Neuronal stem cell (in vitro differentiated cells): Measurements from ENCODE around the gene GRID2IP.

Experiments used
- DNase-seq: peaks from one replicate; pipeline ENCODE4 v3.0.0-alpha.2; 2013; ENCODE audit warnings: low spot score
- H2AFZ ChIP-seq: one replicate; pipeline ENCODE4 v1.6.1; 2013; ENCODE audit warnings: mild to moderate bottlenecking, low read length, inconsistent platforms
- H2AK5ac ChIP-seq: 2 replicates; pipeline ENCODE4 v1.6.1; 2013; ENCODE audit warnings: low read depth, mild to moderate bottlenecking, inconsistent platforms, low read length, moderate library complexity, mixed read lengths
- H2BK120ac ChIP-seq: 2 replicates; pipeline ENCODE4 v1.6.1; 2013; ENCODE audit warnings: low read depth, mild to moderate bottlenecking, inconsistent platforms, low read length, moderate library complexity, mixed read lengths
- H2BK12ac ChIP-seq: one replicate; pipeline ENCODE4 v1.6.1; 2013; ENCODE audit warnings: low read length, inconsistent platforms
- H2BK15ac ChIP-seq: 2 replicates; pipeline ENCODE4 v1.6.1; 2013; ENCODE audit warnings: mild to moderate bottlenecking, low read length, inconsistent platforms, mixed read lengths
- H2BK5ac ChIP-seq: one replicate; pipeline ENCODE4 v1.6.1; 2013; ENCODE audit warnings: inconsistent platforms, mild to moderate bottlenecking, low read length, moderate library complexity
- H3K14ac ChIP-seq: one replicate; pipeline ENCODE4 v1.6.1; 2013; ENCODE audit warnings: low read length, inconsistent platforms
- H3K18ac ChIP-seq: 2 replicates; pipeline ENCODE4 v1.6.1; 2013; ENCODE audit warnings: low read length, inconsistent platforms
- H3K23ac ChIP-seq: 2 replicates; pipeline ENCODE4 v1.6.1; 2013; ENCODE audit warnings: low read depth, mild to moderate bottlenecking, mixed read lengths, low read length, inconsistent platforms; ENCODE audit not compliant: poor library complexity
- H3K27ac ChIP-seq: replicated peaks from 3 replicates; pipeline ENCODE4 v1.5.1; 2013; ENCODE audit warnings: low read length, inconsistent platforms
- H3K27me3 ChIP-seq, 3 experiments: 2 replicates each; pipeline ENCODE4 v1.6.1; 2013; ENCODE audit warnings: low read length in 3 of 3, mild to moderate bottlenecking in 2 of 3, inconsistent platforms in 1 of 3, low read depth in 1 of 3, mixed read lengths in 1 of 3, moderate library complexity in 1 of 3; ENCODE audit not compliant: control insufficient read depth in 3 of 3, insufficient read depth in 3 of 3
- H3K36me3 ChIP-seq, 2 donors: replicated peaks in 1 of 2; 2 replicates each; pipeline ENCODE4 v1.6.1; 2013; ENCODE audit warnings: low read length in 2 of 2; ENCODE audit not compliant: control insufficient read depth in 2 of 2, insufficient read depth in 2 of 2
- H3K4ac ChIP-seq: 2 replicates; pipeline ENCODE4 v1.6.1; 2013; ENCODE audit warnings: inconsistent platforms, mild to moderate bottlenecking, low read length, moderate library complexity
- H3K4me1 ChIP-seq, 2 donors: 1 replicate in 1 of 2; 2 replicates in 1 of 2; pipeline ENCODE4 v1.6.1; 2013; ENCODE audit warnings: low read length in 2 of 2, low read depth in 1 of 2; ENCODE audit not compliant: control insufficient read depth in 2 of 2, insufficient read depth in 1 of 2
- H3K4me2 ChIP-seq: one replicate; pipeline ENCODE4 v1.6.1; 2013; ENCODE audit warnings: mild to moderate bottlenecking, low read length, inconsistent platforms; ENCODE audit not compliant: insufficient read depth, poor library complexity, severe bottlenecking
- H3K4me3 ChIP-seq, 2 donors: 2 replicates each; pipeline ENCODE4 v1.5.1; 2013; ENCODE audit warnings: low read length in 2 of 2, mild to moderate bottlenecking in 2 of 2, inconsistent platforms in 1 of 2, moderate library complexity in 1 of 2
- H3K79me1 ChIP-seq: one replicate; pipeline ENCODE4 v1.6.1; 2013; ENCODE audit warnings: low read depth, mild to moderate bottlenecking, inconsistent platforms, low read length, moderate library complexity
- H3K9ac ChIP-seq: one replicate; pipeline ENCODE4 v1.6.1; 2013; ENCODE audit warnings: mild to moderate bottlenecking, low read depth, low read length, inconsistent platforms; ENCODE audit not compliant: poor library complexity
- H3K9me3 ChIP-seq, 2 donors: replicated peaks in 1 of 2; 2 replicates each; pipeline versions ENCODE3 to v1.6.1; 2013; ENCODE audit warnings: low read length in 2 of 2, mild to moderate bottlenecking in 2 of 2, inconsistent platforms in 1 of 2, low read depth in 1 of 2, mixed read lengths in 1 of 2, moderate library complexity in 1 of 2; ENCODE audit not compliant: control insufficient read depth in 2 of 2, insufficient read depth in 1 of 2
- H4K8ac ChIP-seq: one replicate; pipeline ENCODE4 v1.6.1; 2013; ENCODE audit warnings: low read depth, mild to moderate bottlenecking, inconsistent platforms, low read length, moderate library complexity
- H4K91ac ChIP-seq: one replicate; pipeline ENCODE4 v1.6.1; 2013; ENCODE audit warnings: low read length, low read depth, mild to moderate bottlenecking, inconsistent platforms; ENCODE audit not compliant: poor library complexity
- WGBS, 2 donors: extraction: QIAGEN DNeasy Blood & Tissue Kit; methylation state at CpG; one replicate each; pipeline ENCODE4 v1.1.7; 2013; ENCODE audit warnings: missing lambda C conversion rate in 2 of 2, mixed read lengths in 1 of 2; ENCODE audit not compliant: insufficient read length in 2 of 2, insufficient replicate concordance in 1 of 2; ENCODE audit errors: extremely low coverage in 2 of 2; 5-methylcytosine and 5-hydroxymethylcytosine counted together

GRID2IP gene

GRCh38 chr7:6565655-6566054, 14.4 kb upstream of the GRID2IP start:
- Histone ChIP-seq H2BK120ac (no peak overlapping the region), H3K9ac (no peak overlapping the region), H3K23ac (no peak overlapping the region), H2BK12ac (no peak overlapping the region), H3K27me3 (no peaks in the 10 kb centered on the region), H3K27ac (no peak overlapping the region), H2AK5ac (no peak overlapping the region), H3K9me3 (peaks cover 0 to 1% of the 10 kb centered on the region in 2 donors), H3K4me3 (no peak overlapping the region), H2AFZ (no peak overlapping the region), H2BK15ac (no peak overlapping the region), H2BK5ac (no peak overlapping the region), H3K79me1 (no peaks in the 10 kb centered on the region), H4K91ac (no peak overlapping the region), H3K4ac (no peak overlapping the region), H3K4me1 (no peaks in the 10 kb centered on the region), H4K8ac (no peak overlapping the region), H3K4me2 (no peak overlapping the region), H3K18ac (no peak overlapping the region), H3K36me3 (no peaks in the 10 kb centered on the region), H3K14ac (no peak overlapping the region)
- no peak for DNase-seq
- WGBS, 2 donors, result no CpG with 5 or more reads among the region's 4 CpGs

DNA sequence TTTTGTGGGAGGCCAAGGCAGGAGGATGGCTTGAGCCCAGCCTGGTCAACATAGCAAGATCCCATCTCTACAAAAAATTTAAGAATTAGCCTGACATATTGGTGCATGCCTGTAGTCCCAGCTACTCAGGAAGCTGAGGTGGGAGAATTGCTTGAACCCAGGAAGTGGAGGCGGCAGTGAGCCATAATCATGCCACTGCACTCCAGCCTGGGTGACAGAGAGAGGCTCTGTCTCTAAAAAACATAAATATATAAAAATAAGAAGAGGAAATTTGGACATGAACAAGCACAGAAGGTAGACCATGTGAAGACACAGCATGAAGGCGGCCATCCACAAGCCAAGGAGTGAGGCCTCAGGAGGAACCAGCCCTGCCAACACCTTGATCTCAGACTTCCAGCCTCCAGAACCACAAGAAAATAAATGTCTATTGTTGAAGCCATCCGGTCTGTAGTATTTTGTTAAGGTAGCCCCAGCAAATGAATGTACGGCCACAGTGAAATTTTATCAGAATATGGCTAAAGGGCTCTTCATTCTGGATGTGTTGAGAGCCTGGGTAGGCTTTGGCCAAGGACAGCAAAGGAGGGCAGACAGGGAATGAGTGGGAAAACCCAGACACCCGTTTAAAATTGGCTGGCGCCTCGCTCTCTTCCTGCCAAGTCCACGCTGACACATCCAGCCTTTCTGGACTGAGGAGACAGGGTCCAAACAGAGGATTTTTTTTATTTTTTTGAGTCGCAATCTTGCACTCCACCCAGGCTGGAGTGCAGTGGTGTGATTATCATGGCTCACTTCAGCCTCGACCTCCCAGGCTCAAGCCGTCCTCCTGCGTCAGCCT, 12.9 kb upstream of the GRID2IP start:
- H2BK120ac ChIP-seq, result no peak overlapping the region
- no peak overlapping the region for H3K23ac ChIP-seq
- H3K4ac ChIP-seq, result no peak overlapping the region
- no peak overlapping the region for H2BK15ac ChIP-seq
- no peak overlapping the region for H3K4me3 ChIP-seq
- no peaks in the 10 kb centered on the region for H3K9me3 ChIP-seq
- H2BK12ac ChIP-seq, result no peak overlapping the region
- no peak overlapping the region for H3K4me2 ChIP-seq
- H3K27me3 ChIP-seq, result no peaks in the 10 kb centered on the region
- no peak overlapping the region for H4K91ac ChIP-seq
- H2BK5ac ChIP-seq, result no peak overlapping the region
- no peak overlapping the region for H3K27ac ChIP-seq
- DNase-seq, result no peak
- H3K9ac ChIP-seq, result no peak overlapping the region
- no peaks in the 10 kb centered on the region for H3K36me3 ChIP-seq
- H3K4me1 ChIP-seq, result no peaks in the 10 kb centered on the region
- WGBS, 2 donors, result no CpG with 5 or more reads among the region's 12 CpGs
- peak overlapping the region; percentile 38 for H3K18ac ChIP-seq
- H2AK5ac ChIP-seq, result no peak overlapping the region
- no peak overlapping the region for H2AFZ ChIP-seq
- no peak overlapping the region for H4K8ac ChIP-seq
- no peaks in the 10 kb centered on the region for H3K79me1 ChIP-seq
- H3K14ac ChIP-seq, result no peak overlapping the region

- Histone ChIP-seq H3K4me3 (no peak overlapping the region), H3K9me3 (no peaks in the 10 kb centered on the region), H3K9ac (no peak overlapping the region), H3K14ac (no peak overlapping the region), H3K23ac (no peak overlapping the region), H3K27ac (no peak overlapping the region), H3K4ac (no peak overlapping the region), H2BK12ac (no peak overlapping the region), H2BK5ac (no peak overlapping the region), H3K27me3 (no peaks in the 10 kb centered on the region), H3K36me3 (no peaks in the 10 kb centered on the region), H4K91ac (no peak overlapping the region), H2BK15ac (no peak overlapping the region), H3K79me1 (no peaks in the 10 kb centered on the region), H3K18ac (no peak overlapping the region), H2AK5ac (no peak overlapping the region), H3K4me2 (no peak overlapping the region), H2BK120ac (no peak overlapping the region), H3K4me1 (no peaks in the 10 kb centered on the region), H4K8ac (no peak overlapping the region), H2AFZ (no peak overlapping the region)
- WGBS, 2 donors, result no CpG with 5 or more reads among the region's 1 CpG
- DNase-seq, result no peak
Measured at GRCh38 chr7:6562106-6562505, 10.8 kb upstream of the GRID2IP start.

GRCh38 chr7:6559896-6560295, 8.6 kb upstream of the GRID2IP start:
- Histone ChIP-seq H3K14ac (no peak overlapping the region), H3K9ac (no peak overlapping the region), H2BK5ac (no peak overlapping the region), H3K9me3 (no peaks in the 10 kb centered on the region), H2AFZ (no peak overlapping the region), H3K27me3 (no peaks in the 10 kb centered on the region), H2AK5ac (no peak overlapping the region), H3K4me3 (no peak overlapping the region), H3K79me1 (no peaks in the 10 kb centered on the region), H2BK15ac (no peak overlapping the region), H2BK120ac (no peak overlapping the region), H3K18ac (no peak overlapping the region), H3K36me3 (no peaks in the 10 kb centered on the region), H3K27ac (no peak overlapping the region), H3K4me1 (no peaks in the 10 kb centered on the region), H3K4ac (no peak overlapping the region), H4K91ac (no peak overlapping the region), H3K23ac (no peak overlapping the region), H3K4me2 (no peak overlapping the region), H4K8ac (no peak overlapping the region), H2BK12ac (no peak overlapping the region)
- WGBS, 2 donors, result no CpG with 5 or more reads among the region's 3 CpGs
- no peak for DNase-seq
